NCI-H2196 treated with DMSO at 0.1 percent for 48 hours (cell line): ENCODE results near the gene FAM133A.

Source experiments
- DNase-seq: peaks from one replicate; lab custom pipeline; 2025; ENCODE audit not compliant: unreplicated experiment; lab: John Stamatoyannopoulos, UW

FAM133A gene

GRCh38 chrX:93673869-93674271 lies at the start of gene FAM133A:
FAM133A (plus strand) TSS chrX:93674206; CDS start chrX:93709420, 35,214 bp downstream.
- no peak for DNase-seq

DNA sequence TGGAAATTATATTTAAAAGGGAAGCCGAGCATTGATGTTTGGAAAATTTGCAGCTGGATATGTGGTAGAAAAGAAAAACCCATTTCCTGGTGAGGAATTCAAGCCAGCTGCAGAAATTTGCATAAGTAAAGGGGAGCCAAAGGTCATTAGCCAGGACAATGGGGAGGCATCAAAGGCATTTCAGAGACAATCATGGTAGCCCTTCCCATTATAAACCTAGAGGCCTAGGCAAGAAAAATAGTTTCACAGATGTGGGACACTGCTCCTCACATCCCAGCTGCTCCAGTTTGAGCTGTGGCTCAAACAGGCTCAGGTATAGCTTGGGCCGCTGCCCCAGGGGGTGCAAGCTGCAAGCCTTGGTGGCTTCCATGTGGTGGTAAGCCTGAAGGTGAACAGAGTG lies 36.4 kb upstream of the FAM133A start:
- DNase-seq: no peak

- DNase-seq: no peak
Observed at GRCh38 chrX:93649381-93649780, 24.6 kb upstream of the FAM133A start.

DNA sequence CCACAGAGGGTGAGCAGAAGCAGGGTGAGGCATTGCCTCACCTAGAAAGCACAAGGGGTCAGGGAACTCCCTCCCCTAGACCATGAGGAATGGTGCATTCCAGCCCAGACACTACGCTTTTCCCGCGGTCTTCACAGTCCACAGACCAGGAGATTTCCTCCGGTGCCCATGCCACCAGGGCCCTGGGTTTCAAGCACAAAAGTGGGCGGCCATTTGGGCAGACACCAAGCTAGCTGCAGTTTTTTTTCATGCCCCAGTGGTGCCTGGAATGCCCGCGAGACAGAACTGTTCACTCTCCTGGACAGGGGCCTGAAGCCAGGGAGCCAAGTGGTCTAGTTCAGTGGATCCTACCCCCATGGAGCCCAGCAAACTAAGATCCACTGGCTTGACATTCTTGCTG lies 13.4 kb upstream of the FAM133A start:
- DNase-seq: no peak

GRCh38 chrX:93673056-93673868 lies 744 bp upstream of the FAM133A start, which contains the start of gene NAP1L3:
NAP1L3 (minus strand) TSS chrX:93673578; CDS start chrX:93673304, 274 bp downstream.
- no peak for DNase-seq

GRCh38 chrX:93695981-93696380 lies 22.0 kb downstream of the FAM133A start:
- DNase-seq: no peak

GRCh38 chrX:93703701-93704100 lies 29.7 kb downstream of the FAM133A start:
- no peak for DNase-seq

DNA sequence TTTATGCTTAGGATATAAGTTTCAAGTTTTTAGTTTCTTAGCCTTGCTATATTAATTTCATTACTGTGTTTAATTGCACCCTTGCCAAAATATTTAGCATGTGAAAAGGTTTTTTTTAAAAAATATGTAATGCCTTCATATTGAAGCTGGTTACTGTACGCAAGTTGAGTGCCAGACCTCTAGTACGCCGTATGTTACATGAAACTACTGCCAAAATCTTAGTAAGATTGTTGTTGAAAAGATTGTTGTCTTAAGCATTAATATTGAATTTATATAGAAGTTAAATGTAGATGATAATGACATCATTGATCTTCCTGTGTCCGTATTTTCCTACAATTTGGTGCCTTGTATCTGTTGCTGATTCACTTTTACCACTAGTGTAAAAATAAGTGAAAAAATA lies 37.1 kb downstream of the FAM133A start:
- DNase-seq: no peak

DNA sequence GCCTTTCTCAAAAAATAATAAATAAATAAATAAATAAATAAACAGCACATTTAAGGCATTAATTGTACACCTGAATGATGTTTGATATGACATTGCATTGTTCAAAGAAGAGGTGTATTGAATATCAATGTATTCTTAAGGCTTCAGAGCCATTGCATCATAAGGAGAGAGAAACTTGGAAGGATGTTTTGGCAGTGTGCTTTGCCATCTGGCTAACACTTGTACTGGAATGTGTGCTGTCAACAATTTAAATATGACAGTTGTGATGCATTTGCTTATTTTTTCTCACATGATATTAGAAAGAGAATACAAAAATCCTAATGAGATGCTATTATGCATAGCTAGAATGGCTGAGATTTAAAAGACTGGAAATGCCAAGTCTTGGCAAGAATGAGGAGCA lies 67.8 kb downstream of the FAM133A start:
- DNase-seq: no peak

GRCh38 chrX:93760163-93760562 lies 86.2 kb downstream of the FAM133A start:
- DNase-seq: no peak
